Measurements from ENCODE around the gene RIOX2. TPM values are rescaled to one million over a fixed set of nuclear protein-coding genes. Genes with fewer than 3 reads are reported as not detected.

The RIOX2 gene
- total and polyA plus RNA-seq, 2 of the 8 experiments (the other 6 are each of a cell fraction or from before 2014, with no cell fraction given) = 3.8 to 16.4 TPM

DNA sequence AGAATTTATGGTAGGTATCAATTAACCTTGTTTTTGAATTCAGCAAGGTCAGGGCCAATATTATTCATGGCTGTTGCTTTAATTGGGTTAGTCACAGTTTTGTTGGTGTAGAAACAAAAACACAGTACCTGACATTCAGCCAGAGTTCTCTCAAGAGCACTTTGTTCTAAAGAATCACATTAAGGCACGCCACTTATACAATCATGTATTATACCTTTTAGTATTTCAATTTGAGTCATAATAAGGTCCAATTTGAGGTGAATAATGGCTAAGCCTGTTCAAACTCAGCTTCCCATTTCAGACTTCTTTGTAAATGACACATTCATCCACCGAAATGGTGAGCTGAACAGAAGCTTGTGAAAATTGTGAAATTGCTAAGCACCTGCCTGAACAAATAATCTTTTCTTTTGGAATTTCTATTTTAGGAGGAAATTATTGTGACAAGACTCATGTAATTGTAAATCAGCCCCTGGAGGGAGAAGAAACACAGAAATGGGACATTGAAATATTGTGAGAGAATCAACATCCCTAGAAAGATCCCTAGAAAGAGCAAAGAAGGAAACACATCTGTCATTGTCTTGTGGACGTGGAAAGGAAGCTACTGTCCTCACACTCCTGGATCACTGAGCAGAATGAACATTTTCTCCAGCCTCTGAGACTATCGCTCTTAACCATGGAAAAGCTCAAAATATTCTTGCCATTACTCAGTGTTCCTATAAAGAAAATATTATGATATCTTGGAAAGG, 29.3 kb downstream of the RIOX2 start (continued):
- TF ChIP-seq RXRA (IDR thresholded peaks at IDR 0.05; ENCODE audit: insufficient read depth, low read depth, low read length) (no peak), SP2 (IDR thresholded peaks at IDR 0.05; ENCODE audit: low read length) (no peak), TCF12 (IDR thresholded peaks at IDR 0.05; ENCODE audit: low read depth, low read length) (no peak), SIN3A (conservative IDR thresholded peaks at IDR 0.05 in 1 of 2, IDR thresholded peaks at IDR 0.05 in 1 of 2; ENCODE audit: low read depth in 1 of 2, low read length in 2 of 2) (no peak)
- TF ChIP-seq, protein P1, sequence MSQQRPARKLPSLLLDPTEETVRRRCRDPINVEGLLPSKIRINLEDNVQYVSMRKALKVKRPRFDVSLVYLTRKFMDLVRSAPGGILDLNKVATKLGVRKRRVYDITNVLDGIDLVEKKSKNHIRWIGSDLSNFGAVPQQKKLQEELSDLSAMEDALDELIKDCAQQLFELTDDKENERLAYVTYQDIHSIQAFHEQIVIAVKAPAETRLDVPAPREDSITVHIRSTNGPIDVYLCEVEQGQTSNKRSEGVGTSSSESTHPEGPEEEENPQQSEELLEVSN (IDR thresholded peaks at IDR 0.05) = no peak
- TF ChIP-seq, protein P2, sequence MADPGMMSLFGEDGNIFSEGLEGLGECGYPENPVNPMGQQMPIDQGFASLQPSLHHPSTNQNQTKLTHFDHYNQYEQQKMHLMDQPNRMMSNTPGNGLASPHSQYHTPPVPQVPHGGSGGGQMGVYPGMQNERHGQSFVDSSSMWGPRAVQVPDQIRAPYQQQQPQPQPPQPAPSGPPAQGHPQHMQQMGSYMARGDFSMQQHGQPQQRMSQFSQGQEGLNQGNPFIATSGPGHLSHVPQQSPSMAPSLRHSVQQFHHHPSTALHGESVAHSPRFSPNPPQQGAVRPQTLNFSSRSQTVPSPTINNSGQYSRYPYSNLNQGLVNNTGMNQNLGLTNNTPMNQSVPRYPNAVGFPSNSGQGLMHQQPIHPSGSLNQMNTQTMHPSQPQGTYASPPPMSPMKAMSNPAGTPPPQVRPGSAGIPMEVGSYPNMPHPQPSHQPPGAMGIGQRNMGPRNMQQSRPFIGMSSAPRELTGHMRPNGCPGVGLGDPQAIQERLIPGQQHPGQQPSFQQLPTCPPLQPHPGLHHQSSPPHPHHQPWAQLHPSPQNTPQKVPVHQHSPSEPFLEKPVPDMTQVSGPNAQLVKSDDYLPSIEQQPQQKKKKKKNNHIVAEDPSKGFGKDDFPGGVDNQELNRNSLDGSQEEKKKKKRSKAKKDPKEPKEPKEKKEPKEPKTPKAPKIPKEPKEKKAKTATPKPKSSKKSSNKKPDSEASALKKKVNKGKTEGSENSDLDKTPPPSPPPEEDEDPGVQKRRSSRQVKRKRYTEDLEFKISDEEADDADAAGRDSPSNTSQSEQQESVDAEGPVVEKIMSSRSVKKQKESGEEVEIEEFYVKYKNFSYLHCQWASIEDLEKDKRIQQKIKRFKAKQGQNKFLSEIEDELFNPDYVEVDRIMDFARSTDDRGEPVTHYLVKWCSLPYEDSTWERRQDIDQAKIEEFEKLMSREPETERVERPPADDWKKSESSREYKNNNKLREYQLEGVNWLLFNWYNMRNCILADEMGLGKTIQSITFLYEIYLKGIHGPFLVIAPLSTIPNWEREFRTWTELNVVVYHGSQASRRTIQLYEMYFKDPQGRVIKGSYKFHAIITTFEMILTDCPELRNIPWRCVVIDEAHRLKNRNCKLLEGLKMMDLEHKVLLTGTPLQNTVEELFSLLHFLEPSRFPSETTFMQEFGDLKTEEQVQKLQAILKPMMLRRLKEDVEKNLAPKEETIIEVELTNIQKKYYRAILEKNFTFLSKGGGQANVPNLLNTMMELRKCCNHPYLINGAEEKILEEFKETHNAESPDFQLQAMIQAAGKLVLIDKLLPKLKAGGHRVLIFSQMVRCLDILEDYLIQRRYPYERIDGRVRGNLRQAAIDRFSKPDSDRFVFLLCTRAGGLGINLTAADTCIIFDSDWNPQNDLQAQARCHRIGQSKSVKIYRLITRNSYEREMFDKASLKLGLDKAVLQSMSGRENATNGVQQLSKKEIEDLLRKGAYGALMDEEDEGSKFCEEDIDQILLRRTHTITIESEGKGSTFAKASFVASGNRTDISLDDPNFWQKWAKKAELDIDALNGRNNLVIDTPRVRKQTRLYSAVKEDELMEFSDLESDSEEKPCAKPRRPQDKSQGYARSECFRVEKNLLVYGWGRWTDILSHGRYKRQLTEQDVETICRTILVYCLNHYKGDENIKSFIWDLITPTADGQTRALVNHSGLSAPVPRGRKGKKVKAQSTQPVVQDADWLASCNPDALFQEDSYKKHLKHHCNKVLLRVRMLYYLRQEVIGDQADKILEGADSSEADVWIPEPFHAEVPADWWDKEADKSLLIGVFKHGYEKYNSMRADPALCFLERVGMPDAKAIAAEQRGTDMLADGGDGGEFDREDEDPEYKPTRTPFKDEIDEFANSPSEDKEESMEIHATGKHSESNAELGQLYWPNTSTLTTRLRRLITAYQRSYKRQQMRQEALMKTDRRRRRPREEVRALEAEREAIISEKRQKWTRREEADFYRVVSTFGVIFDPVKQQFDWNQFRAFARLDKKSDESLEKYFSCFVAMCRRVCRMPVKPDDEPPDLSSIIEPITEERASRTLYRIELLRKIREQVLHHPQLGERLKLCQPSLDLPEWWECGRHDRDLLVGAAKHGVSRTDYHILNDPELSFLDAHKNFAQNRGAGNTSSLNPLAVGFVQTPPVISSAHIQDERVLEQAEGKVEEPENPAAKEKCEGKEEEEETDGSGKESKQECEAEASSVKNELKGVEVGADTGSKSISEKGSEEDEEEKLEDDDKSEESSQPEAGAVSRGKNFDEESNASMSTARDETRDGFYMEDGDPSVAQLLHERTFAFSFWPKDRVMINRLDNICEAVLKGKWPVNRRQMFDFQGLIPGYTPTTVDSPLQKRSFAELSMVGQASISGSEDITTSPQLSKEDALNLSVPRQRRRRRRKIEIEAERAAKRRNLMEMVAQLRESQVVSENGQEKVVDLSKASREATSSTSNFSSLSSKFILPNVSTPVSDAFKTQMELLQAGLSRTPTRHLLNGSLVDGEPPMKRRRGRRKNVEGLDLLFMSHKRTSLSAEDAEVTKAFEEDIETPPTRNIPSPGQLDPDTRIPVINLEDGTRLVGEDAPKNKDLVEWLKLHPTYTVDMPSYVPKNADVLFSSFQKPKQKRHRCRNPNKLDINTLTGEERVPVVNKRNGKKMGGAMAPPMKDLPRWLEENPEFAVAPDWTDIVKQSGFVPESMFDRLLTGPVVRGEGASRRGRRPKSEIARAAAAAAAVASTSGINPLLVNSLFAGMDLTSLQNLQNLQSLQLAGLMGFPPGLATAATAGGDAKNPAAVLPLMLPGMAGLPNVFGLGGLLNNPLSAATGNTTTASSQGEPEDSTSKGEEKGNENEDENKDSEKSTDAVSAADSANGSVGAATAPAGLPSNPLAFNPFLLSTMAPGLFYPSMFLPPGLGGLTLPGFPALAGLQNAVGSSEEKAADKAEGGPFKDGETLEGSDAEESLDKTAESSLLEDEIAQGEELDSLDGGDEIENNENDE (IDR thresholded peaks at IDR 0.05; ENCODE audit: insufficient replicate concordance, low read length) = no peak
